ENCODE results near the gene POU2F3. TPM values are rescaled to one million over a fixed set of nuclear protein-coding genes. Genes with fewer than 3 reads are reported as not detected.

Gene POU2F3
- total and polyA plus RNA-seq, 2 of the 4 experiments (the other 2 are of a cell fraction), result under 0.01 to 0.09 TPM

GRCh38 chr11:120212926-120213325 lies 27.0 kb upstream of the POU2F3 start:
- ChIA-PET POLR2A (ENCODE audit: unreplicated experiment) (no interaction called here), CTCF (interaction anchor here (0.9 kb wide), 1 partner anchor 32 kb away, joined by 3 read pairs; no protein-coding TSS in a partner anchor)
- Histone ChIP-seq H2AK9ac (replicated peaks; ENCODE audit: low read depth, low read length, poor library complexity) (peak overlapping the region; percentile 0), H3K4me2 (ENCODE audit: low read depth, low read length) (peak overlapping the region; percentile 87), H3K9me3 (ENCODE audit: control insufficient read depth, insufficient read depth, low read length) (no peaks in the 10 kb centered on the region), H2AK5ac (ENCODE audit: low read depth, low read length) (peak overlapping the region; percentile 8; the same call in 1 of the 2 replicates), H2BK120ac (ENCODE audit: low read depth, low read length) (no peak overlapping the region), H4K91ac (ENCODE audit: insufficient read depth, low read depth, low read length) (no peak overlapping the region), H2BK5ac (ENCODE audit: low read depth, low read length, poor library complexity, severe bottlenecking) (no peak overlapping the region), H2BK15ac (ENCODE audit: low read depth, low read length) (no peak overlapping the region), H3K9ac (ENCODE audit: low read depth, low read length) (peak overlapping the region; percentile 59; the same call in 1 of the 2 replicates), H2BK20ac (ENCODE audit: low read depth, low read length) (no peak overlapping the region), H3K18ac (ENCODE audit: low read depth, low read length) (no peak overlapping the region), H3K23ac (ENCODE audit: low read depth, low read length) (no peak overlapping the region), H3K4ac (ENCODE audit: low read depth, low read length) (0 out of 2 replicates have a peak overlapping the region, but pooled peaks have one; percentile 23), H3K27me3 (ENCODE audit: control insufficient read depth, insufficient read depth, low read length) (no peaks in the 10 kb centered on the region), H3K4me1 (ENCODE audit: control insufficient read depth, insufficient read depth, low read length) (peaks cover 24% of the 10 kb centered on the region), H3K56ac (ENCODE audit: extremely low read depth, insufficient read depth, low read length) (no peak overlapping the region), H4K8ac (ENCODE audit: low read depth in 2 of 2, low read length in 2 of 2) (peak overlapping the region; percentile 25 to 31; a peak in 2 of 4 replicates), H2AFZ (replicated peaks; ENCODE audit: low read length, poor library complexity) (peak overlapping the region; percentile 76), H4K5ac (ENCODE audit: low read depth, low read length) (no peak overlapping the region), H3K79me1 (ENCODE audit: low read depth in 1 of 2, low read length in 2 of 2) (peaks cover 20 to 66% of the 10 kb centered on the region in 2 experiments), H3K9me1 (ENCODE audit: insufficient read depth, low read length) (peaks cover 29% of the 10 kb centered on the region), H4K20me1 (ENCODE audit: insufficient read depth, low read length) (peaks cover 4% of the 10 kb centered on the region; the same call in 1 of the 2 replicates), H3K14ac (replicated peaks; ENCODE audit: low read depth, low read length) (0 out of 2 replicates have a peak overlapping the region, but pooled peaks have one; percentile 7), H3K36me3 (ENCODE audit: control insufficient read depth, insufficient read depth, low read length) (no peaks in the 10 kb centered on the region), H3K27ac (ENCODE audit: insufficient read depth, low read length) (0 out of 2 replicates have a peak overlapping the region, but pooled peaks have one; percentile 1), H3K4me3 (ENCODE audit: insufficient read depth, low read depth, low read length) (no peak overlapping the region; the same call in 1 of the 2 replicates)
- no TSS peak for BruUV-seq (replicated peaks)
- dilution Hi-C loops (cut with HindIII; ENCODE audit: low sequenced_read_pairs, unreplicated experiment) (no loop called here), intact Hi-C loops (cut with micrococcal nuclease) (loop anchor here (5.0 kb wide), 2 partner anchors 41 to 486 kb away; partner anchors contain the start of gene NECTIN1), in situ Hi-C loops (cut with MboI; ENCODE audit: low sequenced_read_pairs) (no loop called here)
- ATAC-seq (ENCODE audit: low read depth) (no peak), DNase-seq (no peak)
- TF ChIP-seq USF2 (IDR thresholded peaks at IDR 0.05; ENCODE audit: low read depth, low read length) (no peak), FOS (IDR thresholded peaks at IDR 0.05; ENCODE audit: low read depth, low read length) (no peak), SMC3 (IDR thresholded peaks at IDR 0.05; ENCODE audit: low read depth, low read length) (no peak), MAFK (IDR thresholded peaks at IDR 0.05; ENCODE audit: low read depth, low read length) (no peak), MAZ (IDR thresholded peaks at IDR 0.05; ENCODE audit: borderline replicate concordance, low read depth, low read length) (no peak), POLR2A (IDR thresholded peaks at IDR 0.05; ENCODE audit: low read depth, low read length) (no peak), RCOR1 (IDR thresholded peaks at IDR 0.05; ENCODE audit: insufficient replicate concordance, low read length) (no peak), NFE2L2 (IDR thresholded peaks at IDR 0.05; ENCODE audit: low read depth, low read length) (no peak), RAD21 (IDR thresholded peaks at IDR 0.05; ENCODE audit: low read length) (no peak), CEBPB (IDR thresholded peaks at IDR 0.05; ENCODE audit: low read depth, low read length) (no peak), RFX5 (IDR thresholded peaks at IDR 0.05; ENCODE audit: low read depth, low read length) (no peak), CTCF (conservative IDR thresholded peaks at IDR 0.05; ENCODE audit: low read depth, low read length) (no peak), BHLHE40 (IDR thresholded peaks at IDR 0.05; ENCODE audit: low read depth, low read length) (no peak), ELK1 (IDR thresholded peaks at IDR 0.05; ENCODE audit: borderline replicate concordance, low read depth, low read length) (no peak), MXI1 (IDR thresholded peaks at IDR 0.05; ENCODE audit: borderline replicate concordance, low read depth, low read length) (no peak), CHD1 (IDR thresholded peaks at IDR 0.05; ENCODE audit: low read depth, low read length) (no peak)
- no CpG with 5 or more reads among the region's 2 CpGs for WGBS, 2 experiments (ENCODE audit: extremely low coverage in 2 of 2, insufficient read length in 1 of 2)
